T1000 (cell line): Measurements from ENCODE around the gene PTPRT.

Experiments used
- DNase-seq: peaks from one replicate; lab custom pipeline; 2025; ENCODE audit warnings: mixed read lengths; lab: John Stamatoyannopoulos, UW

Gene PTPRT

DNA sequence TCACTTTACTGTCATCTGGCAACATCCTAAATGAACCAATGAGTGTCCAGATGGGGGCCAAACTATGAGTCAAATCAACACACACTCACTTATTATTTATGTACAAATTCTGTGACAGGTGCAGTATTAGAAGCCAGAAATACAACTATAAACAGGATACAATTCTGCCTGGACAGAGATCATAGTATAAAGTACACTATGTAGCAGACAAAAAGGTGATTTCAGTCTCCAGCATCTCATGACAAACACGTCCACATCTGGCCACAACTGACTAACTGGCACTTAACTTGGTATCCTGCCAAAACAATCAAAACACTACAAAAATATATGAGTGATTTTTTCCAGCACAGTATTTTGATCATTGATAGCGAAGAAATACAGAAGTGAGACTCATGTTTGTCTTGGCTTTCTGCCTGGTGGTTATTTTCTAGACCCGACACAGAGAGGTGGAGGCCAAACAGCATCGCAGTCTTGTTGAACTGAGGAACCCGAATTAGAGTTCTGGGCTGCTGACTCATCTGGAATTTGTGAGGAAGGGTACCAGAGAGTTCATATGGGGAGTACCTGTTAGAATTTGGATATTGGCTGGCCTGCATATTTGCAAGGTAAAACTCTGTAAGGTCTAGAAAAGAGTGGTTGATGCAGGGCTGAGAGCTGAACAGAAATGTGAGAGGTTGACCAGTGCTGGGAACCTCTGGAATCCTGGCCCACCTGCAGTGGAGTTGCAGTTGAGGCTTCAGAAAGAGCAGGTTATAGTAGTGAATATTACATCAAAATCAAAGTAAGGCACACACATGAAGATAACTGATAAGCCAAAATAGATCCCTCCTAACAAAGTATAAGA is 475.2 kb downstream of the PTPRT start:
- DNase-seq, result no peak

DNA sequence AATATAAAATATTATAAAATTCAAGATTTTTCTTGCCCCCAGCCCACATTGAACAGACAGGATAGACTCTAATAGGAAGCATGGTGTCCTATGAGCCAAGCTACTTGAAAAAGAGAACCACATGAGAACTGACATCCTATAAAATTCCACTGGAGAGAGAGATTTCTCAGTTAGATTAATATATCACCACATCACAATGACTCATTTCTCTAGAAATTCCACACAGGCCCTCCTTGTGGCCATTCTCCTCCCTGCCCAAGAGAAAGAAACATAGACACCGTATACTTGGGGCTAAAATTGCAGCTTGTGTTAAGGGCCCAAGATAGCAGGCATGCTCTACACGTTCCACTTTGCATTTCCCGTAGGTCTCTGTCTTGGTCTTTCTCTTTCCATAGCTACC is 481.4 kb downstream of the PTPRT start:
- DNase-seq, result no peak

DNA sequence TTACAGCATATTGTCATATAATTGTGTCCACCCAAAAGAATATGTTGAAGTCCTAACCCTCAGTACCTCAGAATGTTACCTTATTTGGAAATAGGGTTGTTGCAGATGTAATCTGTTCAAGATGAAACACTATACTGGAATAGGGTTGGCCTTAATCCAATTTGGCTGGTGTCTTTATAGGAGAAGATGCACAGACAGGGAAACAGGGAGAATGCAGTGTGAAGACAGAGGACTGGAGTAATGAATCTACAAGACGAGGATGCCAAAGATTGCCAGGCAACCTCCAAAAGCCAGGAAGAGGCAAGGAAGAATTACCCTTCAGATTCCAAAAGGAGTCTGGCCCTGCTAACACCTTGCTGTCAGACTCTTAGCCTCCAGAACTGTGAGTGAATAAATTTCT is 482.9 kb downstream of the PTPRT start:
- no peak for DNase-seq

DNA sequence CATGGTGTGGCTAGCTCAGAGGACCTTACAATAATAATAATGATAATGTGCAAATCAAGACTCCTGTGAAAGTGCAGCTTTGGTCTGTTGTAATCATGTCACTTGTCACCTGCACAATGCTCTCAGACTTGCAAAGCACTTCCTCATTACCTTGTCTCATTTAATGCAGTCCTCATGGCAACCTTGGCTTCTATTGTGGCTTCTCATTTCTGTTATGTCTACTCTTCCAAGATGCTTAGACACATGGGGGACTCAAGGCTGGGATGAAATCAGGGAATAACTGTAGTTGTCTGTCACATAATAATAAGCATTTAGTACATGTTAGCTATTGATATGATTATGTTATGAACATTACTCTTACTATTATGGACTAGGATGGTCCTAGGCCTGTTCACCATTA is 484.2 kb downstream of the PTPRT start:
- DNase-seq, result no peak

DNA sequence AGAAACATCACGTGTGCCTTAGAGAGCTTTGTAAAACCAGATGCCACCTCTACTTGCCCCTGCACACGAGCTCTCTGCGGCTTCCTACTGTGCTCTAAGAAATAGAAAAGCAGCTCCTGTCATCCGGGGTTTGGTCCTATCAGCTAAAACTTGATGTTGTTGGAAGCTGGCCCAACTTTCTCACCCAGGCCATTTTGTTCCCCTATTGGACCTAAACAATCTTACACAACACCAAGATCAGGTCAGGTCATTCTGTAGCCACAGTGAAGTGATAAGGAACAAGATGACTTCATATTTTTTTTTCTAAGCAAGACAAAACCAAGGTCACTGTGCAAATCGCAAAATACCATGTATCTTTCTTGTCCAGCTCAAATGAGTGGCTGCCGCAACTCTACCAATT is 486.0 kb downstream of the PTPRT start:
- no peak for DNase-seq

DNA sequence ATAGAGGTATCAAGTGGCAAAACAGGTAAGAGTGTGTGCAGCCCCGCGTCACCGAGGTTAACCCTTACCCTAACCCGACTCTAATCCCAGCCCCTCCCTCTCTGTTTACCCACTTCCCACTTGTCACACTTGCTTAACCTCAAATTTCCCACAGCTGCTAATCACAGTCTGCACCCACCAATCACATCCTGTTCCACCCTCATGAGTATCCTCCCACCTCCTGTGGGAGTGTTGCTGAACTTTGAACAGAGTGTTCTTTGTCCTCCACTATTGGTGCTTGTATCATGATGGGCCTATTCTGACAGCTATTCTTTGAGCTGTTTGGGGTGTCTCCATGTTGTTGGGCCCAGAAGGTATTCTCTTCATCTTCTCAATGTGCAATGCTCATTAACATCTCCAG is 487.8 kb downstream of the PTPRT start:
- no peak for DNase-seq

DNA sequence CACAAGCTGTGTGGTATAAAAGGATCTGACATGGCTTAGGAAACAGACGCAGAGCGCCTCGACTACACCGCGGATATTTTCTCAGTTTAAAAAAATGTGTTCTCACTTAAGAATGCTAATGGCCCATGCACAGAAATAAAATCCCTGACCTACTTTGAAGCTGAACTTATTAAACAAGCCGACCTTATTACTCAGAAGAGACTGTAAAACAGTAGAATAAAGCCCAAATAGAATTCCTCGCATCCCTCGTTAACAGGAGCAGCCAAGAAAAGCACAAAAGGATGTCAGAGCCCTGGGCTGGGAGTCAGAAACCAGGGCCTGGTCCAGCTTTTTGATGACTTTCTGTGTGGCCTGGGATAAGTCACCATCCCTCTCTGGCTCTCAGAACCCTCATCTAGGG is 489.3 kb downstream of the PTPRT start:
- DNase-seq, result no peak

- DNase-seq, result no peak
Measured at GRCh38 chr20:42697962-42698361, 491.7 kb downstream of the PTPRT start.

- no peak for DNase-seq
Measured at GRCh38 chr20:42690842-42691437, 498.8 kb downstream of the PTPRT start.

- no peak for DNase-seq
Measured at GRCh38 chr20:42688576-42688975, 501.1 kb downstream of the PTPRT start.

DNA sequence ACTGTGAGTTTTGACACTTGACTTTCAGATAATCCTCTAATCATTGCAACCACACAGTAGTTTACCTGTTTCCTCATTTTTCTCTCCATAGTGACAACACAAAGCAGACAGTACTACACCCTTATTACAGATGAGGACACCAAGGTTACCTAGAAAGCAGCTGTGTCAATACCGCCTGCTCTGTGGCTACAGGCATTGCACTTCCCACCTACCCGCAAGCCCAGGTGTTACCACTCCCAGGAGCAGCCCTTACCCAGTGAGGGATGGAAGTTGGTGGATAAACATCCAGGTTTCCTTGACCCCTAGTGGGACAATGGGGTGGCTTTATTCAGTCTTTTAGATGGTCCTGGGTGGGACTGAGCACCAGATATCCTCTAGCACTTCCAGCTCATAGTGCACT is 503.6 kb downstream of the PTPRT start:
- DNase-seq, result no peak

- DNase-seq, result no peak
Measured at GRCh38 chr20:42678895-42679294, 510.8 kb downstream of the PTPRT start.

DNA sequence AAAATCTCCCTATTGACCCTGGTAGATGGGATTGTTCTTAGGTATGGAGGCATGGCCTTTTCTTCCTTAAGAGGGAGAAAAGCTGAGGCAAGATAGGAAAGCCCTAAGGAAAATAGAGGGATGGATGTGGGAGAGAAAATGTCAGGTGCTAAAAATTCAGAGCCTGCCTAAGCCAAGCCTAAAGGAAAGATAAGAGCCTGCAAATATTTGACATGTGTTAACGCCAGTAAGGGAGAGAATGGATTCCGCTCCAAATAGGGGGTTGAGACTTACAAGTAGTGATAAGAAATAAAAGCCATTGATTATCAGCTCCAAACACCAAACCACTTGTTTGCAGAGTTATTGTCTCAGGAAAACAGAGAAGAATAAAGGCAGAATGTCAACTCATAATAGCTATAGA is 533.6 kb downstream of the PTPRT start:
- DNase-seq, result no peak

DNA sequence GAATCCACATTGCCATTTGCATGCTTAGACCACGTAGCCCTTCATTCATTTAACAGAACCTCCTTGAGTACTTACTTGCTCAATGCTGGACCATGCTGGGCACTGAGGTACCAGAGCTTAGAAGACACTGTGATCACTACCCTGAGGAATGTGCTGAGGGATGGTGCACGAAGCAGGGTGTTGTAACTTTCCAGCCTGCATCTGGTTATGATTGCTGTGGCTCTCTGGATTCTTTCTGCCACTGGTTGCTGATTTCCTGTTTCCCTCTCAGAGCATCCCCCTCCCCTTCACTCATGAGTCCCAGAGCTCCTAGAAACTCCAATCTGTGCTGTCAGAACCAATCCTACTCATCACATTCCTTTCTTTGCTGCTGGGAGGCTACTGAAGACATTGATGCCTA is 537.4 kb downstream of the PTPRT start:
- DNase-seq, result no peak

DNA sequence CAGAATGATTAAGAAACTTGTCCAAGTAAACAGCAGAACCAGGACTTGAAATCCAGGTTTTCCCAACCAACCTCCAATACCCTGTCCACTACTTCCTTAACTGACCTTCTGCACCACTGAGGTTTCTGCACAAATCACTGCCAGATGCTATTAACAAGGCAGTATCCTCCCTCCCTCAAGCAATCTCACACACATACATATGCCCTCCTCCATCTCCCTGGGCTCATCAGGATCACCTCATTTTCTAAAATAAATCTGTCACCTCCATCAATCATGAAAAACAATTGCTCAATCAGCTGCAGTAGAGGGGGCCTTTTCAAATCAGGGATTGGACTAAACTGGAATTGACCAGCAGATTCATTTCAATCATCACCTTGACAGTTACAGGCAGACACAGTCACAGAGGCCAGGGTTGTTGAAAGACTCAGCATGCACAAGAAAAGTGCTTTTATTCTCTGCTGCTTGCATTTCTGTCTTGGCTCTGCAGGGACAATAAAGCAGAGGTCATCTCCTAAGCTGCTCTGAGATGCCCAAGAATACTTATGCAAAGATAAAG is 539.4 kb downstream of the PTPRT start:
- DNase-seq, result no peak

- DNase-seq, result no peak
Measured at GRCh38 chr20:42649748-42650147, 540.0 kb downstream of the PTPRT start.

- DNase-seq, result no peak
Measured at GRCh38 chr20:42646250-42646649, 543.5 kb downstream of the PTPRT start.

- DNase-seq, result no peak
Measured at GRCh38 chr20:42641886-42642285, 547.8 kb downstream of the PTPRT start.

GRCh38 chr20:42639140-42639539 is 550.6 kb downstream of the PTPRT start:
- no peak for DNase-seq

DNA sequence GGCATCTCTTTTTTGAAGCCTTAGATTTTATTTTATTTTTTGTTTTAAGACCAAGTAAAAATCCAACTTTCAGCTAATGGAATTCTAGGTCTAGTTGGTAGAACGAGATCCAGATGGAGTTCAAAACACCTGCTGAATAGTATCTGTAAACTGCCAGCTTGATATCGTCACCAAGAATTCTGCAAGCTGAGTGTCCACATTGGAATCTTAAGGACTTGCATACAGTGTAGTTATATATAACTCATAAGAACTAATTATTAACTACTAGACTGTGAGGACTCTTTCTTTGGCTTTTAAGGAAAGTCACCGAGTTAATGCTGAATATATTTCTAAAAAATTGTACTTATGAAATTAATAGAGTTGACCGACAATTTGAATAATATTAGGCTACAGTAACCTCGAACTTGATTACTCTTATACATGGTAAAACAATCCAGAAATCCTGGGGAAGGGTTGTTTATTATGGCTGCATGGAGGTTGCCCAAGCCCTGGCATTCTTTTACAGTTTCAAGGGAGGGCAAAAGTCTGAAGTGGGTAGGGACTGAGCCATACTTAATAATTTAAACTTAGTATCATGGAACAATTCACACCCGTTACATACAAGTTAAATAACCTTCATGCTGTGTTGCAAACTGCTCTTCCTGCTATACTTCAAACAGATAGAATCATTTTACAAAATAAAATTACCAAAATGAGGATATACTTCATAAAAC is 553.9 kb downstream of the PTPRT start:
- DNase-seq, result no peak

DNA sequence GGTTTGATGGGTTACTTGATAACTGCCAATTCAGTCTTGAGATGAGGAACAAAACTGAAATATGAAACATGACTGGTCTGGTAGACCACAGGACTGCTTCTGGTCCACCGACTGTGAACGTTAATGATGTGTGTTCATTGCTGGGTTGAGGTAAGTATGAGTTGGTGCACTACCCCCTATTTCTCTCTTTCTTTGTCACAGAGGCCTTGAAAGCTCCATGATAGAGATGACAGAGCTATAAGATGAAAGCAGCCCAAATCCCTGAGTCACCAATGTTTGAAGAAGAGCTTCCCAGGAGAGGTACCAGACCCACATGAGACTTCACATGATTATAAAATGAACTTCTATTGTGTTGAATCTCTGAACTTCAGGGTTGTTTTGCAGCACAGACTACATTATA is 555.5 kb downstream of the PTPRT start:
- no peak for DNase-seq

DNA sequence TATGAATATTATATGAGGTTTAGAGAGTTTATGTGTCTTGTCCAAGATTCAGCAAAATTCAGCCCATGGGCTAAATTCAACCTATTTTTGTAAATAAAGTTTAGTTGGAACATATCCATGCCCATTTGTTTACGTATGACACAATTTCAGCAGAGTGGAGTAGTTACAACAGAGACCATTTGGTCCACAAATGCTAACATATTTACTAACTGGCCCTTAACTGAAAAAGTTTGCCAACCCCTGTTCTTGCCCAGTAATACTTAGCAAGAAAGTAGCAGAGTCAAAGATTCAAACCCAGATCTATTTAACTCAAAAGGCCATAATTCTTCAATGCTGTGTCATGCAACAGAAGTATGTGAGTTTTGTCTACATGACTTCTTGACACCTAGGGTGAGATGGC is 561.0 kb downstream of the PTPRT start:
- no peak for DNase-seq

- DNase-seq, result no peak
Measured at GRCh38 chr20:42613076-42613475, 576.6 kb downstream of the PTPRT start.
